ENCODE results near the gene MCAT.
A peak's percentile ranks its signal among the peaks of the same experiment; 100 is the strongest.

The MCAT gene

DNA sequence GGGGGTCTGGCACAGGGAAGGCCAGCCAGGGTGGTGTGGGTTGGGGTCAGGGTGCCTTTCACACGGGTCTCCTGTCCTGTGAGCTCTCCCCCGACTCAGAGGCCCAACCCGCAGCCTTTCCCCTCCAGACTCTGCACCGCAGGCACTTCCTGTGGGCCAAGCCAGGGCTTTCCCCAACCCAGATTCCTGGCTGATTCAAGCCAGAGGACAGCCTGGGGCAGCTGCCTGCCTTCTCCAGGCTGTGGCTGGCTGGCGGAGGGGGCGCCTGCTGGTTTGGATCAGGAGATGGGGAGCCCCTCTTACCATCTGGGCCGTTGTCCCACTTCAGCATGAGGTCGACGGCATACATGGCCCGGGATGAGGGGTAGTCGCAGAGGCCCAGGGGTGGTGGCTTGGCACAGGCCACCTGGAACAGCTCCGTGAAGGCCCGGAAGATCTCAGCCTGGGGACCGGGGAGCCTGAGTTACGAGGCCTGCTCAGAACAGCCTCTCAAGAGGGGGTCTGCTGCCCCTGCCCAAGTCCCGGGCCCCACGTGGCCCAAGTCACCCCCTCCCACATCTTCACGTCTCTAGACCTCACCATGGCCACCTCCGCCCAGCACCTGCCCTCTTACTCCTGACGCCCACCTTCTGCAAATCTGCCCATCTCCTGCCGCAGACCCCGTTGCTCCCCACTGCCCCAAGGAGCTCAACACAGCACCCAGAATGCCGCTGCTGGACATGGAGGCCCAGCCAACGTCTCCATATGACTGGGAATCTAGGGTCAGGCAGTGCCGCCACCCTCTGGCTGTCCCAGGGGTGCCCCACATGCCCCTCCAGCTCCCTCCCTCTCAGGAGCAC lies 25.5 kb upstream of the MCAT start:
- CTCF ChIA-PET: interaction anchor here (0.6 to 1.4 kb wide), 3 partner anchors 11 to 364 kb away, joined by 3 to 5 read pairs (median 3); no protein-coding TSS in a partner anchor
- peak; percentile 16 for DNase-seq (ENCODE audit: low read depth, low spot score)
- POLR2A ChIA-PET: interaction anchor here (0.6 to 1.2 kb wide), 5 partner anchors 11 to 553 kb away, joined by 3 to 4 read pairs (median 3); partner anchors contain the start of genes TSPO and TTLL12
- TF ChIP-seq, protein P1, sequence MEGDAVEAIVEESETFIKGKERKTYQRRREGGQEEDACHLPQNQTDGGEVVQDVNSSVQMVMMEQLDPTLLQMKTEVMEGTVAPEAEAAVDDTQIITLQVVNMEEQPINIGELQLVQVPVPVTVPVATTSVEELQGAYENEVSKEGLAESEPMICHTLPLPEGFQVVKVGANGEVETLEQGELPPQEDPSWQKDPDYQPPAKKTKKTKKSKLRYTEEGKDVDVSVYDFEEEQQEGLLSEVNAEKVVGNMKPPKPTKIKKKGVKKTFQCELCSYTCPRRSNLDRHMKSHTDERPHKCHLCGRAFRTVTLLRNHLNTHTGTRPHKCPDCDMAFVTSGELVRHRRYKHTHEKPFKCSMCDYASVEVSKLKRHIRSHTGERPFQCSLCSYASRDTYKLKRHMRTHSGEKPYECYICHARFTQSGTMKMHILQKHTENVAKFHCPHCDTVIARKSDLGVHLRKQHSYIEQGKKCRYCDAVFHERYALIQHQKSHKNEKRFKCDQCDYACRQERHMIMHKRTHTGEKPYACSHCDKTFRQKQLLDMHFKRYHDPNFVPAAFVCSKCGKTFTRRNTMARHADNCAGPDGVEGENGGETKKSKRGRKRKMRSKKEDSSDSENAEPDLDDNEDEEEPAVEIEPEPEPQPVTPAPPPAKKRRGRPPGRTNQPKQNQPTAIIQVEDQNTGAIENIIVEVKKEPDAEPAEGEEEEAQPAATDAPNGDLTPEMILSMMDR (IDR thresholded peaks at IDR 0.05; ENCODE audit: insufficient read depth, low read length, missing control alignments): no peak
- H3K4me3 ChIP-seq (ENCODE audit: low read depth, low read length): no peak overlapping the region

DNA sequence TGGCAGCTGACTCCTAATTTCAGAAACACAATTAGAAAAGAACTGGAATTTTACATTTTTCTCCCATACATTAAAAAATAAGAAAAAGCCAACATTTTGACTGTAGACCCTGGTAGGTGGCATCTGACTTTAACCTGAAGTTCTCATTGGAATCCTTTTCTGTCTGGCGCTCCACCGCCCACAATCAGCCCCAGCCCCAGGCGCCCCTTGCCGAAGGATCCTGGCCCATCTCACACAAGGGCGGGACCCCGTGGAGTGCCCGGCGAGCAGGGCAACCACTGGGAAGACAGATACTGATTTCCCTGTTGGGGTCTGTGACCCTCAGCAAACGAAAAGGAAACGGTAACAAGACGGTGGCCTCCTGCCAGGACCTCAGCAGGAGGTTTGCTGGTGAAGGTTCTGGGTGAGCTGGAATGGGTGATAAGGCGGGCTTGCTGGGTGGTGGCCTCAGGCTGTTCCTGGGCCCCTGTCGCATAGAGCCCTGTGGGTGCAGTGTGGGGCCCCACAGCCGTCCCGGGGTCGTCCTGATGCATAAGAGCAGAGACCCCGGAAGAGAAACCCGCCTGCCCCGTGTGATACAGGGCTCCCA lies 23.9 kb upstream of the MCAT start:
- ChIA-PET CTCF (no interaction called here), POLR2A (no interaction called here)
- TF ChIP-seq, protein P1 (IDR thresholded peaks at IDR 0.05; ENCODE audit: insufficient read depth, low read length, missing control alignments): no peak
- no peak overlapping the region for H3K4me3 ChIP-seq (ENCODE audit: low read depth, low read length)
- no peak for DNase-seq (ENCODE audit: low read depth, low spot score)

DNA sequence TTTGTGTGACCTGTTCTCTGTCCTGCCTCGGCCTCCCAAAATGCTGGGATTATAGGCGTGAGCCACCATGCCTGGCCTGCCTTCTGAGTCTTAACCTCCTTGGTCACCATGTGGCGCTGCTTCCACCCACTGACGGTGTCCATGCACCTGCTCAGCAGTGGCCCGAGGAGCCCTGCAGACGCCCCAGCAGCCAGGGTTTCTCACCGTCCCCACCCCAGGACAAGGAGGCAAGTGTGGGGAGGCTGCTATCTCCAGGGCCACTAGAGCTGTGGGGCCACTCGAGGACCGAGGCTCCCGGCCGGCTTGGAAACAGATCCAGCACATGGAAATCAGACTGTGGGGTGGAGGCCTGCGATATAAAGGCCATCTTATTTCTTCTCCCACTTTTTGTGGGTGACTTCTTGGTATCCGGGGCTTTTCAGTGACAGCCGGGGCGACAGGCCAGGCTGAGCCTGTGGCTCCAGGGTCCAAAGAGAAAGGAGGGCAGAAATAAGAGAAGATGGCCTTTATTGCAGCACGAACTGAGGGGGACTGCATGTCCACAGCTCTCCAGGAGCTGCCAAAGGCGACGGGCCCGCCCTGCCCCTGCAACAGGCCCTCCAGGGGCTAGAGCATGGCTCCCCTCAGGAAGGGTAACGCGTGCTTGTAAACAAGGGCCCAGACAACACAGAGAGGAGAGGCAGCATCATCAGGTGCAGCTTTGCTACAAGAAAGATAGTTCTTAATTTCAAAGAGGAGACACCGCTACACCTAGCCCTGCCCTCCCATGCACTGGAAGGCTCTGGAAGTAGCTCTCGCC lies 23.1 kb upstream of the MCAT start:
- POLR2A ChIA-PET: no interaction called here
- DNase-seq (ENCODE audit: low read depth, low spot score): no peak
- CTCF ChIA-PET: no interaction called here
- no peak overlapping the region for H3K4me3 ChIP-seq (ENCODE audit: low read depth, low read length)
- TF ChIP-seq, protein P1 (IDR thresholded peaks at IDR 0.05; ENCODE audit: insufficient read depth, low read length, missing control alignments): no peak

DNA sequence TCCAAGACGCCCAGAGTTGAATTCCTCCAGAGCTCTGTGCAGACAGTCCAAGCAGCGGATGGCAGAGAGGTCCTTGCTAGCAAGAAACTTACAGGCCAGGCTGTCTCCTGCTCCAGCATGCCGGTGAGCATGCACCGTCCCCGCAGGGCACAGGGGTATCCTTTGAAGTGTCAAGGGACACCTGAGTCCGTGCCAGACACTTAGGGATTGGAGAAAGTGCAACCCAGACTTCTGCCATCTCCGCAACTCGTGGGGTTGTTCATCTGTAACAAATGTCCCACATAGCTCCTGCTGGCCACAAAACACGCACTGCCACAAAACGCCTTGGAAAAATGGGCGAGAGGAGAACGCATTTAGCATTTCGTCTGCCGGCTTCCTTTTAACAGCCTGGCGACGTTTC lies 21.4 kb upstream of the MCAT start:
- ChIA-PET POLR2A (interaction anchor here (1.2 kb wide), 1 partner anchor 12 kb away, joined by 5 read pairs; no protein-coding TSS in a partner anchor), CTCF (interaction anchor here (1.0 kb wide), 1 partner anchor 23 kb away, joined by 3 read pairs; no protein-coding TSS in a partner anchor)
- DNase-seq (ENCODE audit: low read depth, low spot score): no peak
- TF ChIP-seq, protein P1 (IDR thresholded peaks at IDR 0.05; ENCODE audit: insufficient read depth, low read length, missing control alignments): no peak
- no peak overlapping the region for H3K4me3 ChIP-seq (ENCODE audit: low read depth, low read length)

DNA sequence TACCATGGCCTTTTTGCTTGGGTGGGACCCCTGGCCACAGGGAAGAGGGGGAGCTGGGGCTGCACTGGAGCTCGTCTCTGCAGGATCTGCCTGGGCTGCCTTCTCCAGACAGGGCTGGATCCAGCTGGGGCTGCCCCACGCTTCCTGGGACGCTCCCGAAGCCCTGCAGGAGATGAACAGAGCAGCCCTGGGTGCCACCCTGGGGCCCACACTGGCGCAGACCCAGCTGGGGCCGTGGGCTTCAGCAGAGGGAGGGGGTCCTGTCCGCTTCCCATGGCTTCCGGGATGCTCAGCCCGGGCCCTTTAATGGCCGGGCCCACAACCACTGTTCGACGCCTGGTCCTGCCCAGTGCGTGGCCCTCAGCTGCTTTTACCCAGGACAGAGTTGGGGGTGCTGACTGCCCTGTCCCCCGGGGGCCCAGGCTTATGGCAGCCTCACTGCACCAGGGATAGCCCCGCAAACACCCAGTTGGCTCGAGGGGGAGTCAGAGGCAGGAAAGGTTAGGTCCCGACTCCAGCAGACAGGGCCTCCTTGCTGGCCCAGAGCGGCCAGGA lies 20.1 kb upstream of the MCAT start:
- TF ChIP-seq, protein P1 (IDR thresholded peaks at IDR 0.05; ENCODE audit: insufficient read depth, low read length, missing control alignments): no peak
- ChIA-PET CTCF (interaction anchor here (1.2 kb wide), 1 partner anchor 24 kb away, joined by 4 read pairs; the partner anchor contains the start of gene TTLL12), POLR2A (no interaction called here)
- no peak for DNase-seq (ENCODE audit: low read depth, low spot score)
- H3K4me3 ChIP-seq (ENCODE audit: low read depth, low read length): no peak overlapping the region

Data from AG04449 (cell line).